ENCODE results near the gene CPNE2.
"Not testable (repeated sequence)": the region's sequence is repeated elsewhere in the genome, so short reads cannot be mapped to it uniquely, and the experiment has no call there.

Gene CPNE2

GRCh38 chr16:57102888-57103851, 10.8 kb downstream of the CPNE2 start:
- DNase-seq, result no peak

GRCh38 chr16:57104706-57105105, 12.3 kb downstream of the CPNE2 start:
- DNase-seq, result no peak

- DNase-seq, result no peak
These were observed 12.8 kb downstream of the CPNE2 start for GRCh38 chr16:57105184-57105583.

- DNase-seq, result no peak
These were observed 14.4 kb downstream of the CPNE2 start for GRCh38 chr16:57106767-57107166.

- no peak for DNase-seq
These were observed 15.0 kb downstream of the CPNE2 start for GRCh38 chr16:57107321-57107922.

DNA sequence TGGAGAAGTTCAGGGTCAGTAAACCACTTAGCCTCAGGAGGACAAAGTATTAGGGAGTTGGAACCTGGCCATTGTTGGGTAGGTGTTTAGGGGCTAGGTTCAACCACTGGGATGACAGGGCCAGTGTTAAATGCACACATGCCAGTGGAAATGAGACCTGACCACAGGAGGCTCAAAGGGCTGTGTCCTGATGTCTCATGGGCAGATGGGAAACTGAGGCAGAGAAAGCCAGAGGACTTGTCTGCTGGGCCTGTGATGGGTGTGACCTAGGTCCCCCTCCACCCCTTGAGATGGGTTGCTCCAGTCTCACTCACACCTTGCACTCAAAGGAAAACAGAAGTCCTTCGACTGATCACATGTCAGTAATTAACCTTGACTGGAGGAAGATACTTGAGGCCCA, 16.0 kb downstream of the CPNE2 start:
- DNase-seq, result no peak

- DNase-seq, result not testable (repeated sequence)
These were observed 17.1 kb downstream of the CPNE2 start for GRCh38 chr16:57109259-57110105.

GRCh38 chr16:57110937-57111336, 18.6 kb downstream of the CPNE2 start:
- no peak for DNase-seq

DNA sequence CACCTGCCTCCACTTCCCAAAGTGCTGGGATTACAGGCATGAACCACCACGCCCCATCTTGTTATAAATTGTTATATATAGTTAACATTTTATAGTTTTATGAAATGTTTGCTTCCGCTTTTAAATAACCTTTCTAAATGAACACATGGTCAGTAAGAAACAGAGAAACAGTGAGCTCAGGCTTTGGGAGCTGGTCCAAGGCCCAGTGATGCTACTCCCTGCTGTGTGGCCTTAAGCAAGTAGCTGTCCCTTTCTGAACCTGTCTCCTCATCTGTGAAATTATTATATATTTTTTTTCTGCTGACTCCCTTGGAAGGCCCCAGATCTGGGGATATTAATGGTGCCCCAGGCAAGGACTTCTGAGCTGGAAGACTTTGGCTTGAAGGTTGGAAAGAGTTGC, 19.0 kb downstream of the CPNE2 start:
- DNase-seq, result no peak

DNA sequence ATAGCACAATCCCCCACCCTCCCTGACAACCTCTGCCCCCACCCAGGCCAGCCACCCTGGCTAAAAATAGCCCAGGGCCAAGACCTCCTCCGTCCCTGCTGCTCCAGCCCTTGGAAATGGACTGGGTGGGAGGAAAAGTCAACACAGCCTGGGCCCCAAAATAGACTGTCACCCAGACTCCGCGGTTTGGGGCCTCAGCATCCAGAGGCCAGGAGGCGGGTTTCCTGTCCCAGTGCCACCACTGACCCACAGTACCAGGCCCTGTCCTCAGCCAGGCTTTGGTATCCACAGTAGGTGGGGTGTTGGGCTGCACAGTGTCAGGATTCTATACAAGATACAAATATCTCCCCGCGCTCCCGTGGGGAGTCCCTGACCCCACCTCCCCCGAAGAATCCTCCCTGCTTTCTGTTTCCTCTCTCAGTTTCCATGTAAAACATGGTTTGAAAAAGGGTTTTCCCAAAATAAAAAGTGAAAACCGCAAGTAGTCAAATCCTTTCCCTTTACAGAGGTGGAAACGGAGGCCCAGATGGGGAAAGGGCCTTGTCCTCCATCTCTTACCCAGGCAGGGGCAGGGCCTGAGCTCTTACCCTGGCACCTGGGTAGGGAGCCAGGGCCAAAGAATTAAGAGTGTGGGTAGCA, 20.1 kb downstream of the CPNE2 start:
- DNase-seq, result no peak

DNA sequence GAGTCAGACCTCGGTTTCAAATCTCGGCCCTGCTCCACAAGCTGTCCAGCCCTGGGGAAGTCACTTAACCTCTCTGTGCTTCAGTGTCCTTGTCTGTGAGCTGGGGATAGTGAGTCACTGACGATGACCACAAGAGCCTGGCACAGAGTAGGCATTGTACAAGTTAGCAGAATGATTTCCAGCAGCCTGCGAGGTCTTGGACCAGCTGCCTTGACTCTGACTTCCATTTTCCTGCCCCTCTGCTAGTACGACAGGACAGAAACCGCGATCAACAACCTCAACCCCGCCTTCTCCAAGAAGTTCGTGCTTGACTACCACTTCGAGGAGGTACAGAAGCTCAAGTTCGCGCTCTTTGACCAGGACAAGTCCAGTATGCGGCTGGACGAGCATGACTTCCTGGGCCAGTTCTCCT, 20.7 kb downstream of the CPNE2 start:
- DNase-seq, result no peak

GRCh38 chr16:57113664-57114063, 21.3 kb downstream of the CPNE2 start:
- DNase-seq, result no peak

DNA sequence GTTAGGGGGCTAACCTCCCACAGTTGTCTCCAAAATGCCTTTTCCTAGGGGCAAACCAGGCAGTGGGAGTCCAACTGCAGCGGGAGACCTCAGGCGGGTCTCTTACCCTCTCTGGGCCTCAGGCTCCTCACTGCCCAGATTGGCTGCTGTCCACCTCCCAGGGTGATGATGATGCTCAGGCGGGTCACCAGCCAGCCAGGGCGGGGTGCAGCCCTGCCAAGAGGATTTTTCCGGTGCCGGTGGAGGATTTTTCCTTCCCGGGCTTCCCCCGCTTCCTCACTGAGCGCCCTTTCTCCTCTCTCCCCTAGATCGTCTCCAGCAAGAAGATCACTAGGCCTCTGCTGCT, 22.8 kb downstream of the CPNE2 start:
- no peak for DNase-seq

GRCh38 chr16:57115514-57116182, 23.3 kb downstream of the CPNE2 start:
- DNase-seq, result no peak

- DNase-seq, result no peak
These were observed 26.2 kb downstream of the CPNE2 start for GRCh38 chr16:57118461-57119084.

GRCh38 chr16:57123216-57123973, 31.0 kb downstream of the CPNE2 start:
- DNase-seq, result no peak

DNA sequence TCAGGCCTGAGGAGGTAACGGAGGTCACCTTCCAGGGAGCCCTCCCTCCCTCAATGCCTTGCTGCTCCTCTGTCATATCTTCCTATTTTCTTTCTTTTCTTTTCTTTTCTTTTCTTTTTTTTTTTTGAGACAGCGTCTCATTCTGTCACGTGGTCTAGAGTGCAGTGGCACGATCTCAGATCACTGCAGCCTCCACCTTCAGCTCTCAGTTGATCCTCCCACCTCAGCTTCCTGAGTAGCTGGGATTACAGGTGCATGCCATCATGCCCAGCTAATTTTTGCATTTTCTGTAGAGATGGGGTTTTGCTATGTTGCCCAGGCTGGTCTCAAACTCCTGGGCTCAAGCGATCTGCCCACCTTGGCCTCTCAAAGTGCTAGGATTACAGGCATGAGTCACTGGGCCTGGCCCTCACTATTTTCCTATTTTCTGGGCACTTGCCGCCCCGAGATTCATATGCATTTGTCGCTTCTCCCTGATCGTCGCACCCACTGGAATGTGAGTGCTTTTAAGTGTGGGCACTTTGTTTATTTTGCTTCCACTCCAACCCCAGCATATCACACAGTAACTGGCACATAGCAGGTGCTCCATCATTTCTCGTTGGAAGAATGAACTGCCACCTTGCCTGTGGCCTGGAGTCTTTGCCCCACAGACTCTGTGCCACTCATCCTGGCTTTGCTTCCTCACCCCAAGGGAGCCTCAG, 31.7 kb downstream of the CPNE2 start:
- no peak for DNase-seq

DNA sequence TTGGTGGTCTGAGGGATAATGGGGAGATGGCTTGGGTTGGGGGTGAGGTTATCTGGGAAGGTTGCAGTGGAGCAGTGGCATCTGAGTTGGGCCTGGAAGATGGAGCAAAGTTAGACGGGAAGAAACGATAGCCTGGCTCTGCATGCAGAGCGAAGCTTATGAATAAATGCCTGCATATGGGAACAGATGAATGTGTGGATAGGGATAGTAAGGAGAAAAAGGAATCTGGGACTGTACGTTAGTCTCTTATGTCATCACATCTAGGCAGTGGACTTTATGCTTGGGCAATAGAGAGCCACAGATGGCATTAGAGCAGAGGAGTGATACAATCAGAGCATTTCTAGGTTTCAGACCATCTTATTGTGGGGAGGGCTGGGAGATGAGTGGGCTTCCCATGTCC, 33.0 kb downstream of the CPNE2 start:
- no peak for DNase-seq

- no peak for DNase-seq
These were observed 33.6 kb downstream of the CPNE2 start for GRCh38 chr16:57125969-57126368.

DNA sequence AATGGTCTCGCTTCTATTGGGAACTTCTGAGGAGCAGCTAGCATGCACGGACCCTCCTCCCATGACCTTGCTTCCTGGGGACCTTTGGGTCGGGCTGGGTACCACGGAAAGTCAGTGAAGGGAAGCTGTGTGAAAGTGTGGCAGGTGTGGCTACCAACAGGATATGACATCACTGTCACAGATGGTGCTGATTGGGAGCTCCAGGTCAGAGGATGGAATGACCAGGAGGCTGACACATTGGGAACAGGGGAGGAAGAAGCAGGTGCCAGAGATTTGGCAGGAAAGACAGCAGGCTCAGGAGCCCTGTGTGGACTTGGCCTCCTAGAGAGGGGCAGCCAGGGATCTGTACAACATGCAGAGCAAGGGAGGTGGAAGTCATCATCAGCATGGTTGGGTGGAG, 34.0 kb downstream of the CPNE2 start:
- no peak for DNase-seq

All from NCI-H187 treated with DMSO at 0.1 percent for 48 hours (cell line).